Neural cell (in vitro differentiated cells): Measurements from ENCODE around the gene KCNS1.

ENCODE experiments used
- EP300 ChIP-seq: fragments of 450-650 bp; conservative IDR thresholded peaks from 2 replicates; pipeline ENCODE4 v1.6.1; 2014; ENCODE audit warnings: antibody characterized with exemption, mild to moderate bottlenecking, moderate library complexity; ENCODE audit not compliant: poor library complexity, severe bottlenecking
- EZH2 ChIP-seq: fragments of 200-600, 300-800 bp; shearing (Covaris generic), sonication (generic); IDR thresholded peaks from 2 replicates; pipeline ENCODE4 v1.6.1; 2014; ENCODE audit warnings: antibody characterized with exemption, low read length, borderline replicate concordance, mild to moderate bottlenecking; ENCODE audit not compliant: insufficient read depth, poor library complexity, severe bottlenecking
- POLR2AphosphoS5 ChIP-seq: IDR thresholded peaks from 2 replicates; pipeline ENCODE4 v1.6.1; 2012
- SMC3 ChIP-seq: fragments of 450-650 bp; conservative IDR thresholded peaks from 2 replicates; pipeline ENCODE4 v1.6.1; 2014; ENCODE audit warnings: antibody characterized with exemption, mild to moderate bottlenecking, moderate library complexity; ENCODE audit not compliant: poor library complexity
- TAF1 ChIP-seq: IDR thresholded peaks from 2 replicates; pipeline ENCODE4 v1.6.1; 2012; ENCODE audit warnings: low read depth
- TF ChIP-seq, protein P1 (sequence below): fragments of 450-650 bp; IDR thresholded peaks from 2 replicates; pipeline ENCODE4 v1.5.1; 2014; ENCODE audit warnings: antibody characterized with exemption, mild to moderate bottlenecking, moderate library complexity; ENCODE audit not compliant: poor library complexity, severe bottlenecking
- TF ChIP-seq, protein P2 (sequence below): IDR thresholded peaks from 2 replicates; pipeline ENCODE4 v1.6.1; 2012; ENCODE audit warnings: borderline replicate concordance

DNA sequence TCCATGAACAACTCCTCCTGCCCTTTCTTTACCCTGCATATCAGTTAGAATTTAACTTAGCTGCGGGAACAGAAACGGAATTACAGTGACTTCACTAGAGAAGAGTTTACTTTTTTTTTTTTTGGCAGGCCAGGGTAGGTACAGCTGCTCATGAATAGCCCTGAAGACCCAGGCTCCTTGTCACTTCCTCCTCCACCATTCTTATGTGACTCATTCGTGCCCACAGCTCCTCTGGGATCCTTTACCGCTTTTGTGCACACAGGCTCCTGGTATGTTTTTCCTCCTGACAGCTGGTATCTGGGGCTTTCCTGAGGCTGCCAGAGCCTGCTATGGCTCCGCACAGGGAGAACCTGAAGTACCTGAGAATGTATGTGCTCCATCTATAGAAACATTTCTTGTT is 3.9 kb upstream of the KCNS1 start:
- TF ChIP-seq SMC3 (no peak), POLR2AphosphoS5 (no peak), EZH2 (no peak), TAF1 (no peak), EP300 (no peak)
- TF ChIP-seq, protein P1, sequence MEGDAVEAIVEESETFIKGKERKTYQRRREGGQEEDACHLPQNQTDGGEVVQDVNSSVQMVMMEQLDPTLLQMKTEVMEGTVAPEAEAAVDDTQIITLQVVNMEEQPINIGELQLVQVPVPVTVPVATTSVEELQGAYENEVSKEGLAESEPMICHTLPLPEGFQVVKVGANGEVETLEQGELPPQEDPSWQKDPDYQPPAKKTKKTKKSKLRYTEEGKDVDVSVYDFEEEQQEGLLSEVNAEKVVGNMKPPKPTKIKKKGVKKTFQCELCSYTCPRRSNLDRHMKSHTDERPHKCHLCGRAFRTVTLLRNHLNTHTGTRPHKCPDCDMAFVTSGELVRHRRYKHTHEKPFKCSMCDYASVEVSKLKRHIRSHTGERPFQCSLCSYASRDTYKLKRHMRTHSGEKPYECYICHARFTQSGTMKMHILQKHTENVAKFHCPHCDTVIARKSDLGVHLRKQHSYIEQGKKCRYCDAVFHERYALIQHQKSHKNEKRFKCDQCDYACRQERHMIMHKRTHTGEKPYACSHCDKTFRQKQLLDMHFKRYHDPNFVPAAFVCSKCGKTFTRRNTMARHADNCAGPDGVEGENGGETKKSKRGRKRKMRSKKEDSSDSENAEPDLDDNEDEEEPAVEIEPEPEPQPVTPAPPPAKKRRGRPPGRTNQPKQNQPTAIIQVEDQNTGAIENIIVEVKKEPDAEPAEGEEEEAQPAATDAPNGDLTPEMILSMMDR, result no peak
- TF ChIP-seq, protein P2, sequence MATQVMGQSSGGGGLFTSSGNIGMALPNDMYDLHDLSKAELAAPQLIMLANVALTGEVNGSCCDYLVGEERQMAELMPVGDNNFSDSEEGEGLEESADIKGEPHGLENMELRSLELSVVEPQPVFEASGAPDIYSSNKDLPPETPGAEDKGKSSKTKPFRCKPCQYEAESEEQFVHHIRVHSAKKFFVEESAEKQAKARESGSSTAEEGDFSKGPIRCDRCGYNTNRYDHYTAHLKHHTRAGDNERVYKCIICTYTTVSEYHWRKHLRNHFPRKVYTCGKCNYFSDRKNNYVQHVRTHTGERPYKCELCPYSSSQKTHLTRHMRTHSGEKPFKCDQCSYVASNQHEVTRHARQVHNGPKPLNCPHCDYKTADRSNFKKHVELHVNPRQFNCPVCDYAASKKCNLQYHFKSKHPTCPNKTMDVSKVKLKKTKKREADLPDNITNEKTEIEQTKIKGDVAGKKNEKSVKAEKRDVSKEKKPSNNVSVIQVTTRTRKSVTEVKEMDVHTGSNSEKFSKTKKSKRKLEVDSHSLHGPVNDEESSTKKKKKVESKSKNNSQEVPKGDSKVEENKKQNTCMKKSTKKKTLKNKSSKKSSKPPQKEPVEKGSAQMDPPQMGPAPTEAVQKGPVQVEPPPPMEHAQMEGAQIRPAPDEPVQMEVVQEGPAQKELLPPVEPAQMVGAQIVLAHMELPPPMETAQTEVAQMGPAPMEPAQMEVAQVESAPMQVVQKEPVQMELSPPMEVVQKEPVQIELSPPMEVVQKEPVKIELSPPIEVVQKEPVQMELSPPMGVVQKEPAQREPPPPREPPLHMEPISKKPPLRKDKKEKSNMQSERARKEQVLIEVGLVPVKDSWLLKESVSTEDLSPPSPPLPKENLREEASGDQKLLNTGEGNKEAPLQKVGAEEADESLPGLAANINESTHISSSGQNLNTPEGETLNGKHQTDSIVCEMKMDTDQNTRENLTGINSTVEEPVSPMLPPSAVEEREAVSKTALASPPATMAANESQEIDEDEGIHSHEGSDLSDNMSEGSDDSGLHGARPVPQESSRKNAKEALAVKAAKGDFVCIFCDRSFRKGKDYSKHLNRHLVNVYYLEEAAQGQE, result no peak
